Right lobe of liver (tissue), 6 donors: ENCODE data around the gene SRM. TPM values are rescaled to one million over a fixed set of nuclear protein-coding genes. Genes with fewer than 3 reads are reported as not detected.

Source experiments
- ATAC-seq, 4 donors: fragments of 200-7000 bp; cut with Tn5 transposase; one replicate each; pipeline ENCODE4 v1.9.1; 2020; ENCODE audit warnings: mild to moderate bottlenecking in 4 of 4, moderate library complexity in 4 of 4
- DNase-seq, 3 donors: peaks; one replicate each; pipeline ENCODE4 v3.0.0-alpha.2; 2020
- H3K27ac ChIP-seq, 3 donors: fragments of 200-600 bp; one replicate each; pipeline ENCODE4 v1.8.0; 2022
- H3K27me3 ChIP-seq, 2 donors: fragments of 200-600 bp; one replicate each; pipeline ENCODE4 v1.8.0; 2022
- H3K36me3 ChIP-seq, 4 donors: fragments of 200-600 bp; sonication (generic) in 1 of 4; one replicate each; pipeline versions ENCODE4 v1.5.1 to v1.8.0; 2017 to 2022; ENCODE audit warnings: control low read depth in 1 of 4
- H3K4me1 ChIP-seq, 4 donors: fragments of 200-600 bp; sonication (generic) in 1 of 4; one replicate each; pipeline versions ENCODE4 v1.5.1 to v1.8.0; 2017 to 2022; ENCODE audit warnings: control low read depth in 1 of 4
- H3K4me3 ChIP-seq, 3 donors: fragments of 200-600 bp; one replicate each; pipeline ENCODE4 v1.8.0; 2022
- H3K9me3 ChIP-seq, 4 donors: fragments of 200-600 bp; sonication (generic) in 1 of 4; one replicate each; pipeline versions ENCODE4 v1.5.1 to v1.8.0; 2017 to 2022; ENCODE audit warnings: control low read depth in 1 of 4
- CTCF ChIP-seq, 4 donors: fragments of 200-600 bp in 3 of 4; fragments of 450-650 bp in 1 of 4; IDR thresholded peaks; one replicate each; pipeline versions ENCODE4 v1.5.1 to v1.8.0; 2016 to 2022; ENCODE audit warnings: antibody characterized with exemption in 4 of 4, mild to moderate bottlenecking in 2 of 4
- POLR2A ChIP-seq: fragments of 450-650 bp; IDR thresholded peaks from one replicate; pipeline ENCODE4 v1.6.1; 2017; ENCODE audit warnings: antibody characterized with exemption, mild to moderate bottlenecking
- WGBS: methylation state at CpG from one replicate; pipeline ENCODE4 v1.1.6; 2018; ENCODE audit warnings: low coverage, low lambda C conversion rate; ENCODE audit not compliant: insufficient coverage; ENCODE audit errors: missing lambda C conversion rate; 5-methylcytosine and 5-hydroxymethylcytosine counted together
- intact Hi-C, 2 donors: fragments of 100-400 bp; cut with DNase I; formaldehyde crosslinking; loops; one replicate each; pipeline versions ENCODE4 v1.11.2 to v1.14.1; 2022
- long read RNA-seq: library from polyadenylated mRNA; unstranded; transcript quantifications from one replicate; pipeline ENCODE4 v2.0.0, GENCODE V29; 2019
- total RNA-seq, 6 experiments: library from RNA; depleted of rRNA in 2 of 6; stranded (reverse); fragments of >200 nt in 2 of 6; fragmentation: NEBNext Ultra II Directional in 3 of 6; extraction: Animal tissue kit (Norgen Biotek cat#: 25700) in 3 of 6; gene quantifications; one replicate each; pipeline versions ENCODE4 v1.1.0 to v1.2.4, GENCODE V29; 2016 to 2023
- donor health status: DM: no; HTN: yes; CAD: no.
- donor health status: DM: no; HTN: no; CAD: no.
- donor health status: DM: no; HTN: no; CAD: no.
- donor health status: DM: no; HTN: yes; CAD: no.
- donor health status: DM: no; HTN: yes; CAD: no.

SRM gene
- total RNA-seq, result 10 to 100 TPM; 24.3 to 72.8 (median 31.6) TPM
- long read RNA-seq, partial matches to known transcripts, result 4 of 5 reads
- long read RNA-seq, other reads (novel, unspliced or antisense), result 0 of 5 reads

DNA sequence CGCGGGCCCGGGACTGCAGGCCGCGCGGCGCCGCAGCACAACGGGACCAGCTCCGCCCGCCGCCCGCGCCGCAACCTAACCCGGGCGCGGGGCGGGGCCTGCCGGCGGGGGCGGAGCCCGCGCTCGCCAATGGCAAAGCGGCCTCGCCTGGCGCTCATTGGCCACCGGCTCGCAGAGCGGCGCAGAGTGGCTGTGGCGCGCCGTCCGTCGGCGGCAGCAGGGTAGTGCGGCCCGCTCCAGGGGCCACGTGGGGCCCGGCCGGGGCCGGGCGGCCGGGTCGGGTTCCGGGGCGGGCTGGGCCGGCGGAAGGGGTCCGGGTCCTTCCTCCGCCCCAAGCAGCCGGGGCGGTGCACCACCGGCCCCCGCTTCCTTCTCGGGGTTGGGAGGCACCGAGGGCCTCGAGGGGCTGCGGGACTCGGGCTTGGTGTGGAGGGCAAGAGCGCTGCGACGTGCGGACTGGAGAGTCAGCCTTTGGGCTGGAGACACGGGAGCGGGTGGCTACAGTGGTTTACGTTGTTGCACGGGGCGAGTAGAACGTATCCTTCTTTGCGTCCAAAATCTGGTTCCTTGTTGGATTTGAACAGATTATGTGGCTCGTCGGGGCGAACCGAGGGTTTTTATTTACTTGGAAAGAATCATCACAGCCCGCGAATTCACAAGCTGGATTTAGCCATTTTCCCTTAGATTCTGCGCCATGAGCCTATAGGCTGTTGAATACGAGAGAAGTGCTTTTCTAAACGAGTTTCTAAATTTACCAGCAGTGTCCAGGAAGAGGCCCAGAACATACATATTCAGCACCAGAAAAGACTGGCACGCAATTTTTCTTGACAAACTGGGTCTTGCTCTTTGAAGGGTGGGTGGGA is at the start of gene SRM:
SRM (minus strand) TSS at position 51 of the 863 bp plus-strand sequence. CDS start 75 bp downstream, outside the sequence.
- H3K4me3 ChIP-seq, result peak within 1 kb of the TSS; percentile 75 to 94 (median 89)
- under 1% methylated on average over 17 of the region's 83 CpGs for WGBS
- H3K36me3 ChIP-seq, result peaks cover 0 to 7% (median 4%) of the 10 kb centered on the region in 4 donors
- ATAC-seq, result peak; percentile 93 to 99 (median 96)
- peak; percentile 94 for DNase-seq
- peak within 1 kb of the TSS in 2 of 3 donors; percentile 12 to 67 for H3K27ac ChIP-seq
- no peaks in the 10 kb centered on the region for H3K9me3 ChIP-seq
- intact Hi-C loops, result no loop called here
- H3K4me1 ChIP-seq, result peaks cover 0 to 7% (median 3%) of the 10 kb centered on the region in 4 donors
- TF ChIP-seq CTCF (IDR thresholded peaks at IDR 0.05) (peak; percentile 57 to 86 (median 68)), POLR2A (peak; percentile 63)
- no peaks in the 10 kb centered on the region for H3K27me3 ChIP-seq

GRCh38 chr1:11109047-11109760 is 49.4 kb upstream of the SRM start:
- Histone ChIP-seq H3K4me3 (no peak overlapping the region), H3K36me3 (peaks cover 5 to 68% (median 34%) of the 10 kb centered on the region in 4 donors), H3K27ac (no peak overlapping the region), H3K9me3 (no peaks in the 10 kb centered on the region), H3K4me1 (no peaks in the 10 kb centered on the region), H3K27me3 (no peaks in the 10 kb centered on the region)
- WGBS, result 82% methylated on average over 7 of the region's 7 CpGs
- TF ChIP-seq POLR2A, result no peak
- TF ChIP-seq CTCF (IDR thresholded peaks at IDR 0.05), result no peak
- ATAC-seq, result no peak
- intact Hi-C loops, result no loop called here
- DNase-seq, result no peak

DNA sequence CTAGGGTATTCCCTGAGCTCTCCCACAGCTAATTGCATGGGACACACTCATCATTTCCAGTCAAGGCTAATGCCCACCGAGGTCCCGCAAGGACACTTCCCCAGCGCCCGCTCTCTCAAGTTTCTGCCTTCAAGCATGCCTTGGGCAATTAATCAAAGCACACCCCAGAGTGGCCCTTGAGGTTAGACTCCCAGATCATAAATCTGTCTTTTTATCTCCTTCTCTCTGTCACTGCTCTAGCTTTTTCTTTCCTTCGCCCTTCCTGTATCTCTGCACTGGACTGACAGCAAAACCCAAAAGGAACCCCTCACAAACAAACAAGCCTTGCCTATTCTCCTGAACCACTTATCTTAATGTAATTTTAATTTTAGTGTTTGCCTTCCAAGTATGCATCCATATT is 47.8 kb upstream of the SRM start:
- Histone ChIP-seq H3K9me3 (no peaks in the 10 kb centered on the region), H3K36me3 (peaks cover 5 to 53% (median 25%) of the 10 kb centered on the region in 4 donors), H3K27ac (no peak overlapping the region), H3K27me3 (no peaks in the 10 kb centered on the region), H3K4me3 (no peak overlapping the region), H3K4me1 (no peaks in the 10 kb centered on the region)
- intact Hi-C loops, result no loop called here
- DNase-seq, result no peak
- 70% methylated on average over 3 of the region's 5 CpGs for WGBS
- ATAC-seq, result no peak
- no peak for TF ChIP-seq CTCF (IDR thresholded peaks at IDR 0.05)
- no peak for TF ChIP-seq POLR2A

- peaks cover 5 to 43% (median 20%) of the 10 kb centered on the region in 4 donors for H3K36me3 ChIP-seq
- no peaks in the 10 kb centered on the region for H3K9me3 ChIP-seq
- no peak overlapping the region for H3K27ac ChIP-seq
- H3K4me3 ChIP-seq, result no peak overlapping the region
- ATAC-seq (no peak), DNase-seq (no peak)
- no peaks in the 10 kb centered on the region for H3K27me3 ChIP-seq
- H3K4me1 ChIP-seq, result no peaks in the 10 kb centered on the region
- intact Hi-C loops, result no loop called here
- no peak for TF ChIP-seq CTCF (IDR thresholded peaks at IDR 0.05)
- no peak for TF ChIP-seq POLR2A
- WGBS, result 95% methylated on average over 10 of the region's 10 CpGs
These were observed 45.8 kb upstream of the SRM start for GRCh38 chr1:11105586-11105985.
